Stimulated activated CD4-positive, alpha-beta T cell treated with anti-CD3 and anti-CD28 coated beads, Interleukin-12 subunit alpha, Interleukin-12 subunit beta, amount 100 ng/mL, for 24 hours (primary cell): ENCODE measurements around the gene RB1.
"Not testable (repeated sequence)": the region's sequence is repeated elsewhere in the genome, so short reads cannot be mapped to it uniquely, and the experiment has no call there.

ENCODE experiments used
- DNase-seq, 2 experiments: peaks; one replicate each; pipeline ENCODE4 v3.0.0-alpha.2; 2020; ENCODE audit warnings: low read depth in 2 of 2

RB1 gene

GRCh38 chr13:48349525-48349924 is 46.0 kb downstream of the RB1 start:
- DNase-seq: no peak

- no peak for DNase-seq
Observed at GRCh38 chr13:48353590-48353989, 50.0 kb downstream of the RB1 start.

- not testable (repeated sequence) for DNase-seq
Observed at GRCh38 chr13:48355524-48355923, 52.0 kb downstream of the RB1 start.

GRCh38 chr13:48356750-48357149 is 53.2 kb downstream of the RB1 start:
- DNase-seq: no peak

GRCh38 chr13:48369988-48370387 is 66.4 kb downstream of the RB1 start:
- no peak for DNase-seq

GRCh38 chr13:48370815-48371214 is 67.3 kb downstream of the RB1 start:
- no peak for DNase-seq

- DNase-seq: no peak
Observed at GRCh38 chr13:48377857-48378256, 74.3 kb downstream of the RB1 start.

- DNase-seq: no peak
Observed at GRCh38 chr13:48380581-48380980, 77.0 kb downstream of the RB1 start.

- DNase-seq: no peak
Observed at GRCh38 chr13:48383384-48383783, 79.8 kb downstream of the RB1 start.

- no peak for DNase-seq
Observed at GRCh38 chr13:48386816-48387215, 83.3 kb downstream of the RB1 start.

GRCh38 chr13:48391257-48391656 is 87.7 kb downstream of the RB1 start:
- DNase-seq: no peak

GRCh38 chr13:48393030-48393697 is 89.6 kb downstream of the RB1 start:
- no peak for DNase-seq

- no peak for DNase-seq
Observed at GRCh38 chr13:48393698-48394085, 90.1 kb downstream of the RB1 start.

GRCh38 chr13:48397744-48398143 is 94.2 kb downstream of the RB1 start:
- no peak for DNase-seq

GRCh38 chr13:48398450-48399095 is 95.0 kb downstream of the RB1 start:
- DNase-seq: no peak

- no peak for DNase-seq
Observed at GRCh38 chr13:48400090-48400694, 96.6 kb downstream of the RB1 start.

- no peak for DNase-seq
Observed at GRCh38 chr13:48400850-48401291, 97.3 kb downstream of the RB1 start.

- DNase-seq: no peak
Observed at GRCh38 chr13:48401480-48401879, 97.9 kb downstream of the RB1 start.

- DNase-seq: no peak
Observed at GRCh38 chr13:48402325-48402932, 98.9 kb downstream of the RB1 start.

GRCh38 chr13:48403151-48403631 is 99.6 kb downstream of the RB1 start:
- DNase-seq: no peak

GRCh38 chr13:48403913-48404312 is 100.4 kb downstream of the RB1 start:
- no peak for DNase-seq

GRCh38 chr13:48404952-48405351 is 101.4 kb downstream of the RB1 start:
- DNase-seq: no peak

GRCh38 chr13:48405875-48406274 is 102.3 kb downstream of the RB1 start:
- no peak for DNase-seq
